Measurements from ENCODE around the gene MAP3K10.

The MAP3K10 gene

DNA sequence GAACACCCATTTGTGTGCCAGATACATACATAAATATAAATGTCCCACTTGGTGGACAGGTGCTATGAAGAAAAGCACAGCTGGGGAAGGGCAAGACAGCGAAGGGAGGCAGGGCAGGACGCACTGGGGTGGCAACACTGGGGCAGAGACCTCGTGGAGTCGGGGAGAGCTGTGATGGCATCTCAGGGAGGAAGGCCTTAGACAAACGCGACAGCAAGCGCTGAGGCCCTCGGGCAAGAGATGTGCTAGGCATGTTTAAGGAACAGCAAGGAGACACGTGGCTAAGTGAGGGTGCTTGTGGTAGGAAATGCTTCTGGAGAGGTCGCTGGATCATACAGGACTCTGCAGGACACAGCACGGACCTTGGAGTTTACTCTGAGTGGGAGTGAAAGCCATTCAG is 58.6 kb downstream of the MAP3K10 start:
- DNase-seq (ENCODE audit: low read depth): no peak

DNA sequence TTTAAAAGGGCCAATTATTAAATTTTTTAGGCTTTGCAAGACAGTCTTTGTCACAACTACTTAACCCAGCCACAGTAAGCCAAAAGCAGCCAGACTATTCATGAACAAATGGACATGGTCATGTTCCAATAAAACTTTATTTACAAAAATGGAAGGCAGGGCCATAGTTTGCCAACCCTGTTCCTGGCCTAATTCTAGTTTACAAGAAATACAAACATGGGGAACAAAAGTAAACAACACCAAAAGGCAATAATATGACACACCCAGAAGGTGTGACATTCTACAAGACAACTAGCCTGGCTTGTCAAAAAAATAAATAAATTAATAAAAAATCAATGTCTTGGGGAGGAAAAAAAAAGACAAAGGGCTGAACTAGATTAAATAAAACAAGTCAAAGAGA is 60.0 kb downstream of the MAP3K10 start:
- no peak for DNase-seq (ENCODE audit: low read depth)

GRCh38 chr19:40251991-40252390 is 60.8 kb downstream of the MAP3K10 start:
- no peak for DNase-seq (ENCODE audit: low read depth)

GRCh38 chr19:40252395-40252794 is 61.2 kb downstream of the MAP3K10 start:
- DNase-seq (ENCODE audit: low read depth): no peak

DNA sequence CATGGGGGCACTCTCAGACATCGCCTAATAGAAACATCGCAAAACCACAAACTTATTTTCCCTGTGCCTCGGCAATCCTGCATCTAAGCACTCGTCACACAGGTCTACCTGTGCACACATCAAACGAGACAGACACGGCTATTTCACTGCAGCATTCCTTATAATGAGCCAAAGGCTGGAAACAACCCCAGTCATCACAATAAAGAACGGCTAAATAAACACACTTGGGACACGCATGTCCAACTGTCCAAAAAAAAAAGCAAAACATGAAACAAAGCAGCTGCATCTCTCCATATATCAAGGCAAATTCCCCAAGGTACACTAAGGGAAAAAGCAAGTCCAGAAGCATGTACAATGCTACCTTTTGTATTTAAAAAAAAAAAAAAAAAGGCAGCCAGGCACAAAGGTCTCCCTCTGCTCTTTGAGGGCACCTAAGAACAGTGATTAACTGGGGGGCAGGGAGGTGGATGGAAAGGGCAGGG is 62.4 kb downstream of the MAP3K10 start:
- no peak for DNase-seq (ENCODE audit: low read depth)

- no peak for DNase-seq (ENCODE audit: low read depth)
Measured at GRCh38 chr19:40254714-40255418, 63.6 kb downstream of the MAP3K10 start.

- DNase-seq (ENCODE audit: low read depth): no peak
Measured at GRCh38 chr19:40255619-40256166, 64.5 kb downstream of the MAP3K10 start.

GRCh38 chr19:40256512-40256911 is 65.3 kb downstream of the MAP3K10 start:
- DNase-seq (ENCODE audit: low read depth): no peak

DNA sequence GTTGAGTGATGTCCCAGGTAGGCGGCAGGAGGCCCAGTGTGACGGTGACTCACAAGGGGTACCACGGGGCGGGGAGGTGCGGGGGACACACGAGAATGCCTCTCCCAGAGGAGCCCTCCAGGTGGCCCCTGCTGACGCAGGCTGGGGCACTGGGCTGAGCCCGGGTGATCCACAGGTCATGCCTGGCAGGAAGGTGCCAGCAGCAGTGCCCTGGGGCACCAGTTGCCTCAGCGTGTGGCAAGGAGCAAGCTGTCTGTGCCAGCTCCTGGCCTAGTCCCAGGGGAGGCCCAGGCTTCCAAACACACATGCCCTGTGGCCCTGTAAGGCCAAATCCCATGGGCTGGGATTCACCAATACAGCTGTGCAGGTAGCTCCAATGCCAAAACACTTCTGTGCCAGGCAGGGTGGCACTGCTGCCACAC is 65.9 kb downstream of the MAP3K10 start:
- DNase-seq (ENCODE audit: low read depth): no peak

DNA sequence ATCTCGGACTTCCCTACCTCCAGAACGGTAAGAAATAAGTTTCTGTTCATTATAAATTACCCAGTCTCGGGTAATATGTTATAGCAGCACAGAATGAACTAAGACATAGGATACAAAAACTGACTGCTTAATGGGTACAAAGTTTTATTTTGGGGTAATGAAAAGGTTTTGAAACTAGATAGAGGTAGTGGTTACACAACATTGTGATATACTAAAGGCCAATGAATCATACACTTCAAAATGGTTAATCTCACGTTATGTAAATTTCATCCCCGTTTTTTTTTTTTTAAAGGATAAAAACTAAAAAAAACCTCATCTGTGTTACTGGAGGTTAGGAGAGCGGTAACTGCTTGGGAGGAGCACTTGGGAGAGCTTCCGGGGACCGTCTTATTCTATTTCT is 70.4 kb downstream of the MAP3K10 start:
- no peak for DNase-seq (ENCODE audit: low read depth)

- no peak for DNase-seq (ENCODE audit: low read depth)
Measured at GRCh38 chr19:40262422-40262821, 71.2 kb downstream of the MAP3K10 start.

GRCh38 chr19:40263440-40264313 is 72.5 kb downstream of the MAP3K10 start:
- no peak for DNase-seq (ENCODE audit: low read depth)

DNA sequence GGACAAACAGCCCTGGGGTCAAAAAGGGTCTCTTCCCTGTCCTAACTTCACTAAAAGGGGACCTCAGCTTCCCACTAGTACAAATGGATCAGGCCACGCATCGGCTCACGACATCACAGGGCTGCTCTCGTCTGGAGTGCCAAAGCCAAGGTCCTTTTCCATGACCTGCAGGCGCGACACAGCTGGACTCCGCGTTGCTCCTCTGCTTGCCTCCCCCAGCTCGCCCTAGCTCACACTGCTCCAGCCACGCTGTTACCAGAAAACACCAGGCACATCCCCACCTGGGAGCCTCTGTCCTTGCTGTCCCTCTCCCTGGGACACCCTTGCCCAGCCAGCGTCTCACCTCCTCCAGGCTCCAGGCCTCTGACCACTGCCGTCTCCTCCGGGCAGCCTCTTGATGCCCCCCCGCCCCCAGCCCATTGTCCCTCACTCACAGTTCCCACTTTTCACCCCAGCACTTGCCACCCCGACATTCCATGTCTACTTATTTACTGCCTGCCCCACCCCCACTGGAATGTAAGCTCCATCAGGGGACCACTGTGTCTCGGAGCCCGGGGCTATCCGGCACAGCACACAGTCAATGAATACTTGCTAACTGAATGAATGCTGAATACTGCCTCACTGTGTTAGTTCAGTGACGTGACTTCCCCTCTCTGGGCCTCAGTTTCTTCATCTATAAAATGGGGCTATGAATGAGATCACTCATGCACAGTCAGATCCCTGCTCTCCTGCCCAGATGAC is 73.3 kb downstream of the MAP3K10 start:
- no peak for DNase-seq (ENCODE audit: low read depth)
